Common myeloid progenitor, CD34-positive (primary cell): Measurements from ENCODE around the gene UBE2Q2.

ENCODE experiments used
- CTCF ChIA-PET: fragments of 350-600 bp; sonication (Branson Sonifier 250); formaldehyde crosslinking; loops from one replicate; lab custom pipeline; 2021; ENCODE audit warnings: antibody characterized with exemption; lab: Charles Lee
- POLR2A ChIA-PET: fragments of 350-600 bp; sonication (Branson Sonifier 250); formaldehyde crosslinking; loops from one replicate; lab custom pipeline; 2021; ENCODE audit warnings: antibody characterized with exemption; lab: Charles Lee
- DNase-seq, 3 donors: peaks; one replicate each; pipeline versions ENCODE4 v3.0.0 to v3.0.0-alpha.2; 2013
- H3K27ac ChIP-seq, 2 experiments: 1 replicate in 1 of 2; 2 replicates in 1 of 2; pipeline ENCODE4 v1.7.0; 2013; ENCODE audit warnings: inconsistent platforms in 2 of 2, low read length in 2 of 2, mild to moderate bottlenecking in 2 of 2, low read depth in 1 of 2, moderate library complexity in 1 of 2; ENCODE audit not compliant: severe bottlenecking in 2 of 2, insufficient read depth in 1 of 2, poor library complexity in 1 of 2
- H3K27me3 ChIP-seq, 5 experiments: replicated peaks in 2 of 5; 1 replicate in 3 of 5; 2 replicates in 2 of 5; pipeline versions ENCODE4 v1.6.1 to v1.7.0; 2013; ENCODE audit warnings: low read length in 4 of 5, mild to moderate bottlenecking in 2 of 5, moderate library complexity in 2 of 5, inconsistent platforms in 1 of 5; ENCODE audit not compliant: insufficient read depth in 5 of 5, control insufficient read depth in 4 of 5
- H3K36me3 ChIP-seq, 4 experiments: 1 replicate in 2 of 4; 2 replicates in 2 of 4; pipeline versions ENCODE4 v1.6.1 to v1.7.0; 2013; ENCODE audit warnings: low read length in 3 of 4, control low read depth in 1 of 4, mild to moderate bottlenecking in 1 of 4; ENCODE audit not compliant: control insufficient read depth in 4 of 4, insufficient read depth in 4 of 4
- H3K4me1 ChIP-seq, 4 experiments: 1 replicate in 3 of 4; 2 replicates in 1 of 4; pipeline versions ENCODE4 v1.6.1 to v1.7.1; 2013; ENCODE audit warnings: low read length in 3 of 4, mild to moderate bottlenecking in 3 of 4, control low read depth in 1 of 4, inconsistent platforms in 1 of 4, moderate library complexity in 1 of 4; ENCODE audit not compliant: control insufficient read depth in 4 of 4, insufficient read depth in 4 of 4; ENCODE audit errors: control extremely low read depth in 1 of 4
- H3K4me3 ChIP-seq, 7 experiments: 1 replicate in 4 of 7; 2 replicates in 3 of 7; pipeline versions ENCODE4 v1.5.1 to v1.7.0; 2013; ENCODE audit warnings: mild to moderate bottlenecking in 7 of 7, low read length in 6 of 7, moderate library complexity in 6 of 7, inconsistent platforms in 2 of 7, low read depth in 2 of 7, control low read depth in 1 of 7; ENCODE audit not compliant: insufficient read depth in 4 of 7, control insufficient read depth in 1 of 7; ENCODE audit errors: extremely low read depth in 1 of 7
- H3K9me3 ChIP-seq, 5 experiments: 1 replicate in 4 of 5; 2 replicates in 1 of 5; pipeline versions ENCODE4 v1.6.1 to v1.7.1; 2013; ENCODE audit warnings: low read length in 4 of 5, mild to moderate bottlenecking in 2 of 5, inconsistent platforms in 1 of 5, low read depth in 1 of 5, moderate library complexity in 1 of 5; ENCODE audit not compliant: control insufficient read depth in 4 of 5, insufficient read depth in 2 of 5; ENCODE audit errors: control extremely low read depth in 1 of 5
- WGBS: methylation state at CpG from one replicate; pipeline ENCODE4 v1.1.5; 2013; ENCODE audit not compliant: insufficient coverage; 5-methylcytosine and 5-hydroxymethylcytosine counted together

Gene UBE2Q2

DNA sequence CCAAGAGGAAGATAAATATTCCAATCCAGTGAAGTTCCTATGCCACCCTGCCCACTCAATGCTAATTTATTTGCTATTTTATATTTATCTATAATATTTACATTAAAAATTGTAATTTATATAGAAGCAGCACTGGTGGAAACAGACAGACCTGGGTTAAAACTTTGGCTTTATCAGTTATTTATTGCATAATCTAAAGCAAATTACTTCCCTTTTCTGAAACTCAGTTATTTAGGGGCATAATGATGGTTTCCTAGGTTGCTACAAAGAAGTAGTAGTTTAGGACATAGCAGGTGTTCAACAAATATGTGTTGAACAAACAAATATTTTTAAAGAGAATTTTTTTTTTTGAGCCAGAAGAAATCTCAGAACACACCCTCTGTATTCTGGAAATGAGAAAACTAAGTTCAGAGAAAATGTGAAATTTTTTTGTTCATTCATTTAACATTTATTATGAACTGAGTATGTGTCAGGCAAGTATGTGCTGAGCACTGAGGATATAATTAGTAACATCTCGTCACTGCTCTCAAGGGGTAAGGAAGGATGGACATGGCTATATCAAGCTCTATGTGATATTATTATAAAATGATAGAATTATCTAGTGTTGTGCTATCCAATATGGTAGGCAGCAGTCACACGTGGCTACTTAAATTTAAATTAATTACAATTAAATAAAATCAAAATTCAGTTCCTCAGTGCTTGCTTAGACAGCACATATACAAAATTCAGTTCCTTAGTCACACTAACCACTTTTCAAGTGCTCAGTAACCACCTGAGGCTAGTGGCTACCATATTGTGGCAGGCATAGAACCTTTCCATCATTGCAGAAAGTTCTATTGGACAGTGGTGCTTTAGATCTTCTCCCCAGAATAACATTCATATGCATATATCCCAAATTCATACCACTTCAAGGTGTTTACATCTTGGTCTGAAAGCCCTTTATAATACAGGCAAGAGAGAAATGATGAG is 7.0 kb upstream of the UBE2Q2 start:
- DNase-seq: peak in 2 of 3 donors; percentile 51 to 66
- no peaks in the 10 kb centered on the region for H3K27me3 ChIP-seq
- ChIA-PET POLR2A (no interaction called here), CTCF (no interaction called here)
- WGBS: no CpG with 5 or more reads among the region's 2 CpGs
- H3K4me1 ChIP-seq: peaks cover 6 to 31% (median 14%) of the 10 kb centered on the region in 4 experiments
- no peaks in the 10 kb centered on the region for H3K36me3 ChIP-seq
- H3K4me3 ChIP-seq: no peak overlapping the region
- no peaks in the 10 kb centered on the region for H3K9me3 ChIP-seq
- H3K27ac ChIP-seq: no peak overlapping the region

DNA sequence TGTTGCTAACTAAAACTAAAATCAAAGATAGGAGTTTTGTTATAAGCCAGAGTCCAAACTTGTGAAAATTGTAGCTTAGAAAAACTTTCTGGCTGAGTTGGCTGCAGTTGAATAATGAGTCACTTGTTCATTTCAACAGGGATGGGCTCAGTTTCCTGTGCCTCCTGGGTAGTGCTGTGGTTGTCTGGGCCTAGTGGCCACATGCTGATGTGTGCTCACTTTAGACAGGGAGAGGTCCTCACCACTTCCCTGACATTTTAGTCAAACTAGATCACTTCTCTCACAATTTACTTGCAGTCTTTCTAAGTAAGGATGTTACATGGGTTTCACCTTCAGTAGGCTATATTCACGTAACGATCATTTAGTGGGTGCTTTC is 6.3 kb upstream of the UBE2Q2 start:
- DNase-seq: peak; percentile 43 to 89 (median 86)
- ChIA-PET CTCF (no interaction called here), POLR2A (no interaction called here)
- no peak overlapping the region for H3K4me3 ChIP-seq
- H3K27ac ChIP-seq: no peak overlapping the region
- H3K36me3 ChIP-seq: no peaks in the 10 kb centered on the region
- peaks cover 6 to 25% (median 14%) of the 10 kb centered on the region in 4 experiments for H3K4me1 ChIP-seq
- WGBS: 100% methylated on average over 2 of the region's 2 CpGs
- H3K27me3 ChIP-seq: no peaks in the 10 kb centered on the region
- H3K9me3 ChIP-seq: no peaks in the 10 kb centered on the region

- H3K27ac ChIP-seq: no peak overlapping the region
- H3K4me1 ChIP-seq: peaks cover 11 to 41% (median 36%) of the 10 kb centered on the region in 4 experiments
- no peak for DNase-seq
- H3K36me3 ChIP-seq: peaks cover 0 to 2% (median 0%) of the 10 kb centered on the region in 4 experiments
- no peaks in the 10 kb centered on the region for H3K9me3 ChIP-seq
- H3K4me3 ChIP-seq: no peak overlapping the region
- ChIA-PET POLR2A (interaction anchor here (0.7 kb wide), 1 partner anchor 56 kb away, joined by 3 read pairs; no protein-coding TSS in a partner anchor), CTCF (interaction anchor here (0.8 to 2.3 kb wide), 6 partner anchors 9 to 111 kb away, joined by 3 to 9 read pairs (median 4); partner anchors contain the start of gene FBXO22)
- H3K27me3 ChIP-seq: peaks cover 0 to 4% (median 0%) of the 10 kb centered on the region in 5 experiments
Observed at GRCh38 chr15:75840659-75841058, 2.6 kb upstream of the UBE2Q2 start.

GRCh38 chr15:75841626-75842025 is 1.6 kb upstream of the UBE2Q2 start:
- peaks cover 0 to 4% (median 0%) of the 10 kb centered on the region in 5 experiments for H3K27me3 ChIP-seq
- peak in 1 of 3 donors; percentile 43 for DNase-seq
- ChIA-PET POLR2A (no interaction called here), CTCF (interaction anchor here (1.0 to 2.3 kb wide), 5 partner anchors 10 to 62 kb away, joined by 3 to 9 read pairs (median 4); partner anchors contain the start of gene FBXO22)
- no peaks in the 10 kb centered on the region for H3K9me3 ChIP-seq
- peaks cover 5 to 33% (median 32%) of the 10 kb centered on the region in 4 experiments for H3K4me1 ChIP-seq
- H3K36me3 ChIP-seq: peaks cover 0 to 2% (median 1%) of the 10 kb centered on the region in 4 experiments
- H3K27ac ChIP-seq: no peak overlapping the region
- H3K4me3 ChIP-seq: no peak overlapping the region

GRCh38 chr15:75843678-75844581 is 683 bp downstream of the UBE2Q2 start:
- DNase-seq: peak; percentile 46 to 84 (median 73)
- H3K36me3 ChIP-seq: peaks cover 0 to 2% (median 1%) of the 10 kb centered on the region in 4 experiments
- WGBS: 0% methylated on average over 52 of the region's 77 CpGs
- no peaks in the 10 kb centered on the region for H3K9me3 ChIP-seq
- peaks cover 5 to 31% (median 26%) of the 10 kb centered on the region in 4 experiments for H3K4me1 ChIP-seq
- ChIA-PET CTCF (interaction anchor here (1.2 to 1.4 kb wide), 2 partner anchors 30 to 34 kb away, joined by 4 to 5 read pairs; no protein-coding TSS in a partner anchor), POLR2A (interaction anchor here (0.6 kb wide), 1 partner anchor 22 kb away, joined by 4 read pairs; no protein-coding TSS in a partner anchor)
- peaks cover 0 to 4% (median 0%) of the 10 kb centered on the region in 5 experiments for H3K27me3 ChIP-seq
- H3K27ac ChIP-seq: peak overlapping the region; percentile 21 to 79
- peak overlapping the region; percentile 69 to 89 (median 83) for H3K4me3 ChIP-seq

DNA sequence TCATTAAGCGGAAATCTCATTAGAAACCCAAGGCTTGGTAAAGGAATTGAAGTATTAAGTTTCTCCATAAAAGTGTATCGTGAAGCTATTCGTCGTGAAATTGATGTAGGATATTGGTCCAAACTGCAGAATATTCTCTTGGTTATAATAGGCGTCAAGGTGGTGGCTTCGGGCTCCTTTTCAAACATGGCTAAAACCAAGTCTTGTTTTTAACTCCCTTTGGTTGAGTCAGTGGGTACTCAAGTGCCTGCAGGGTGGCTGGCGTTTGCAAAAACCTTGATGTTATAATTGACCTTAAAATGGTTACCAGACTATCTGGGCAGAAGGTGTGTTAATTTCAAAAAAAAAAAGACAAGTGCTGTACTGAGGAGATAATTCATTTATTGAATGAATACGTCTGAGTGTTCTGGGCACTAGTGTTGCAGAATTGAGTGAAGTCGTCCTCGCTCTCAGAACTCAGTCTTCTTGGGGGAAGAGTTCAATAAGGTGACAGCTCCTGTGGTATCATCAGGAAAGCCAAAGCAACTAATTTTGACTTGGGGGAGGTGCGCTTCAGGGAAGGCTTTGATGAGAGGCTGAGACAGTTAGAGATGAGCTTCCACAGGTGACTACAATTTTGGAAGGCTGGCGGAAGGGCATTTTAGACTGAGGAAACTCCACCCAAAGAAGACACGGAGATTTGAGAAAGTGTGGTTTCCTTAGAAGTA is 1.5 kb downstream of the UBE2Q2 start:
- peaks cover 5 to 31% (median 26%) of the 10 kb centered on the region in 4 experiments for H3K4me1 ChIP-seq
- H3K4me3 ChIP-seq: peak overlapping the region in 6 of 7 experiments; percentile 80 to 89 (median 84)
- ChIA-PET CTCF (no interaction called here), POLR2A (no interaction called here)
- DNase-seq: no peak
- H3K9me3 ChIP-seq: no peaks in the 10 kb centered on the region
- H3K36me3 ChIP-seq: peaks cover 0 to 2% (median 1%) of the 10 kb centered on the region in 4 experiments
- H3K27ac ChIP-seq: peak overlapping the region in 1 of 2 experiments; percentile 79
- 67% methylated on average over 13 of the region's 13 CpGs for WGBS
- H3K27me3 ChIP-seq: peaks cover 0 to 4% (median 0%) of the 10 kb centered on the region in 5 experiments
